Astrocyte of the spinal cord (primary cell): ENCODE measurements around the gene ATXN7.

Experiments
- DNase-seq: peaks from one replicate; pipeline ENCODE4 v3.0.0; 2011; ENCODE audit warnings: low read depth, low spot score
- H3K4me3 ChIP-seq: 2 replicates; pipeline ENCODE4 v1.5.1; 2011; ENCODE audit warnings: low read depth, mild to moderate bottlenecking, low read length, moderate library complexity
- CTCF ChIP-seq: IDR thresholded peaks from 2 replicates; pipeline ENCODE4 v1.5.1; 2012; ENCODE audit warnings: low read depth, mild to moderate bottlenecking, low read length, inconsistent platforms
- in situ Hi-C: cut with HindIII; loops from 2 replicates; pipeline ENCODE4 v1.10.0; 2017; ENCODE audit warnings: low sequenced_read_pairs

ATXN7 gene

DNA sequence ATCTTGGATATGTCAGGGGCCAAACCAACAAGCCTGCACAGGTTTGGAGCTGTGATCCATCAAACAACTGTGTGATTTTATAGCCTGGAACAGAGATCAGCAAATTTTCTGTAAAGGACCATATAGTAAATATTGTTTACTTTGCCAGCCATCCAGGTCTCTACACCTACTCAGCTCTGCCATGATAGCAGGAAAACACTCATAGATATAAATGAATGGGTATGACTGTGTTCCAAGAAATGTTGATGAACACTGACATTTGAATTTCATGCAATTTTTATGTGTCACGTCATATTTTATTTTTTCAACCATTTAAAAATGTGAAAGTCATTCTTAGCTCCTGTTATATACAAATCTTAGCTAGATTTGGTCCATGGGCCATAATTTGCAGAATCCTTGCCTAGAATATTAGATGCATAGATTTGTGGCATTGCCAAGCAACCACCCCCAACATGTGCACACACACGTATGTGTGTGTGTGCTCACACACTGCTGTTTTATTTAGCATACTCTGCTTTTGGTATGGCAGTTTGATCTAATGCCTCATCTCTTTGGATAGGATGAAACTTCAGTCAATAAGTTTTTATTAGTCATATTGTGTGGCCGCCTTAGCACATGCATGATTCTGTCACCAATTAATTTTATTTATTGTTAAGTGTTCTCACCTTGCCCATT, 6.4 kb downstream of the ATXN7 start:
- in situ Hi-C loops, result no loop called here
- no peak for TF ChIP-seq CTCF
- H3K4me3 ChIP-seq, result no peak overlapping the region
- DNase-seq, result no peak

DNA sequence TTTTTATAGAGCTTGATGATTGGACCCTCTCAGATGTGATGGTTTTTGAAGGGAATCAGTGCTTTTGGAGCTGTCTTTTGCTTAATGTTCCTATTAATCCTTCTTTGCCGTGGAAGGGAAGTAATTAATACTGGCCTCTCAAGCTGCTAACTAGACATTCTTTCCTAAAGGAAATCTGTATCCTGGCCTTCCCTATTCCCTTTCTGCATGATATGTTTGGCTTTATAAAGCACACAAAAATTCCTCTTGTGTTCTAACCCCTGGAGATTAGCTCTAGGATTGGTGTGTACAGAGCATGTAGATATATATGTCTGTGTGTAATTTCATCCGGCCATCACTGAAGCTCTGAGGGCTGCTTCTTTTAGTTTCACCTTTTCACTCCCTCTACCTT, 6.9 kb downstream of the ATXN7 start:
- DNase-seq, result no peak
- TF ChIP-seq CTCF, result no peak
- no peak overlapping the region for H3K4me3 ChIP-seq
- in situ Hi-C loops, result no loop called here

DNA sequence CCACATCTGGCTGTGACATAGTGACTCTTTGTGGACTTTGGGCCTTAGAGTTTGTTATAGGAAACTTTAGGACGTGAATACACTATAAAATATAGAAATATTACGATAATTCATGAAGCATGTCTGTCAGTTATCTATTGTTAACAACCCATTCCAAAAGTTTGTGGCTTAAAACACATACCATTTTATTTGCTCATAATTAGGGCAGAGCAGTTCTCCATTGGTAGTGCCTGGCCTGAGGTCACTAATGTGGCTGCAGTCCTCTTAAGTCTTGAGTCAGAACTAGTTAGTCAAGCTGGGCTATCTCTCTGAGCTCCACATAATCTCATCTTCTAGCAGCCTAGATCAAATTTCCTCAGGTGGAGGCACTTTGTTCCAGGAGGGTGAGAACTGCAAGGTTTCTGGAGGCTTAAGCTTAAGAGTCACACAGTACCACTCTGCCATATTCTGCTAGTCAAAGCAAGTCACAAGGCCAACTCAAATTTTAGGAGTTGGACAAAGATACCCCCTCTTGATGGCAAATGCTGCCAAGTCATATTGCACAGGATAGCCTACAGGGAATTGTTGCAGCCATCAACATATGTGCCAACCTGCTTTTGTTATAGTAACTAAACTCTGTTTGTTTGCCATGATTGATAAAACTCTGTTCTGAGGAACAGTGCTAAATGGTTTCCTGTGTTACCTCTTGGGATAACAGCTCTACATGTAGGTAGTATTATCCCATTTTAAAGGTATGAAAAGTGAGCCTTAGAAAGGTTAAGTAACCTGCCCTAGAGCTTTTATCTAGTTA, 8.7 kb downstream of the ATXN7 start:
- TF ChIP-seq CTCF, result no peak
- H3K4me3 ChIP-seq, result no peak overlapping the region
- peak; percentile 81 for DNase-seq
- in situ Hi-C loops, result no loop called here

GRCh38 chr3:63874769-63875168, 11.1 kb downstream of the ATXN7 start:
- H3K4me3 ChIP-seq, result no peak overlapping the region
- in situ Hi-C loops, result no loop called here
- TF ChIP-seq CTCF, result no peak
- DNase-seq, result no peak

- H3K4me3 ChIP-seq, result no peak overlapping the region
- in situ Hi-C loops, result no loop called here
- DNase-seq, result no peak
- TF ChIP-seq CTCF, result no peak
These were observed 11.8 kb downstream of the ATXN7 start for GRCh38 chr3:63875510-63875909.

- in situ Hi-C loops, result no loop called here
- no peak for DNase-seq
- H3K4me3 ChIP-seq, result no peak overlapping the region
- TF ChIP-seq CTCF, result no peak
These were observed 12.6 kb downstream of the ATXN7 start for GRCh38 chr3:63876260-63876659.
